HepG2 (cell line): ENCODE results near the gene MRPL28. TPM values are rescaled to one million over a fixed set of nuclear protein-coding genes. Genes with fewer than 3 reads are reported as not detected.

Experiments
- NPAS2 ChIP-seq: sonication (generic); formaldehyde crosslinking; IDR thresholded peaks from 2 replicates; pipeline ENCODE4 v1.8.0; 2022; ENCODE audit warnings: mild to moderate bottlenecking, missing genetic modification reagents, borderline replicate concordance
- TRIM24 ChIP-seq: sonication (generic); formaldehyde crosslinking; IDR thresholded peaks from 2 replicates; pipeline ENCODE4 v1.8.0; 2022; ENCODE audit warnings: mild to moderate bottlenecking, missing genetic modification reagents
- ZNF781 ChIP-seq: sonication (generic); formaldehyde crosslinking; IDR thresholded peaks from 2 replicates; pipeline ENCODE4 v1.5.1; 2020; ENCODE audit warnings: borderline replicate concordance, mild to moderate bottlenecking, missing genetic modification reagents; ENCODE audit errors: not compliant biosample characterization
- polyA plus RNA-seq, 8 experiments: library from polyadenylated mRNA; depleted of rRNA in 3 of 8; stranded (reverse) in 7 of 8; unstranded in 1 of 8; fragments of >200 nt; fragmentation: Illumina TruSeq in 4 of 8; extraction: Trizol in 4 of 8; gene quantifications; 2 replicates each; pipeline versions ENCODE4 v1.2.1 to v1.2.3, GENCODE V29; 2011 to 2016; ENCODE audit warnings: low read depth in 4 of 8, missing spikeins in 1 of 8, mixed read lengths in 1 of 8; ENCODE audit not compliant: insufficient read depth in 1 of 8
- total RNA-seq, 5 experiments: library from RNA; depleted of rRNA; stranded (reverse); fragments of >200 nt; fragmentation: Illumina TruSeq; extraction: Trizol; gene quantifications; 2 replicates each; pipeline ENCODE4 v1.2.3, GENCODE V29; 2016; ENCODE audit warnings: low read depth in 1 of 5
- TF ChIP-seq, protein P1 (sequence below): sonication (generic); formaldehyde crosslinking; IDR thresholded peaks from one replicate; pipeline ENCODE4 v1.5.1; 2020; ENCODE audit warnings: mild to moderate bottlenecking, missing genetic modification reagents; ENCODE audit errors: not compliant biosample characterization
- TF ChIP-seq, protein P2 (sequence below): sonication (generic); IDR thresholded peaks from 2 replicates; pipeline ENCODE4 v1.6.1; 2016; ENCODE audit warnings: low read depth, borderline replicate concordance
- TF ChIP-seq, protein P3 (sequence below): sonication (generic); formaldehyde crosslinking; IDR thresholded peaks from 2 replicates; pipeline ENCODE4 v1.5.1; 2020; ENCODE audit warnings: mild to moderate bottlenecking, missing genetic modification reagents, borderline replicate concordance
- TF ChIP-seq, protein P4 (sequence below): IDR thresholded peaks from 2 replicates; pipeline ENCODE4 v1.4.0; 2020; ENCODE audit warnings: mild to moderate bottlenecking, missing genetic modification reagents

MRPL28 gene
- total and polyA plus RNA-seq, 2 of the 13 experiments (the other 11 are each of a cell fraction or from before 2014, with no cell fraction given), result 114 to 135 TPM

DNA sequence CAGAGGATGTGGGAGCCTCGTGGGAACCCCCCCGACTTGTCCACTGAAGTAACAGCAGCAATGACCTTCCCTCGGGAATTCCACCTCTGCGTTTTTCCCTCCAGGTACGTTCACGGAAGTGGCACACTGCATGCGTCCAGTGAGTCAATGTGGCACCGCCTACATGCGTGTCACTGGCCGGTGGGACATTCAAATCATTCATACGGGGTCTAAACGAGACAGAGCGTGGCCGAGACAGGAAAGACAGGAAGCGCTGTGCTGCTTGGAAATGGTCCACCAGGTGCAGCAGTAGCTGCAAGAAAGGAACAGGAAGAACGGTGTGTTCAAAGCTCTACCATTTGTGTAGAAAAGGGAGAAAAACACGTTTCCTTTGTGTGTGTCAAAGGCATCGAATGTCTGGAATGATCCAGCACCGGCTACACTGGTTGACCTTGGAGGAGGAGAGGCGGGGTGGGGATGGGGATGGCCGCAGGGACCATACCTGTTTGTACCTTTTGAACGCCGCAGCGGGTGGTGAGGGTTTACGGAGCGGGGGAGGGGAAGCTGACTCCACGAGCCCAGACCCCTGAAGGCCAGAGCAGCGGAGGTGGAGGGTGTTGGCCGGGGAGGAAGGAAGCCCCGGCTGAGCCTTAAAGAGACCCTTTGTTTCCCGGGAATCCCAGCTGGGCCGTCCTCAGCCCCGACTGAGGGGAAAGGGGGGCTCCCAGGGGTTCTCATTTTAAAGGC lies 13.2 kb upstream of the MRPL28 start (continued):
- no peak for TF ChIP-seq NPAS2 (CRISPR knock-in tag)
- TF ChIP-seq, protein P1, sequence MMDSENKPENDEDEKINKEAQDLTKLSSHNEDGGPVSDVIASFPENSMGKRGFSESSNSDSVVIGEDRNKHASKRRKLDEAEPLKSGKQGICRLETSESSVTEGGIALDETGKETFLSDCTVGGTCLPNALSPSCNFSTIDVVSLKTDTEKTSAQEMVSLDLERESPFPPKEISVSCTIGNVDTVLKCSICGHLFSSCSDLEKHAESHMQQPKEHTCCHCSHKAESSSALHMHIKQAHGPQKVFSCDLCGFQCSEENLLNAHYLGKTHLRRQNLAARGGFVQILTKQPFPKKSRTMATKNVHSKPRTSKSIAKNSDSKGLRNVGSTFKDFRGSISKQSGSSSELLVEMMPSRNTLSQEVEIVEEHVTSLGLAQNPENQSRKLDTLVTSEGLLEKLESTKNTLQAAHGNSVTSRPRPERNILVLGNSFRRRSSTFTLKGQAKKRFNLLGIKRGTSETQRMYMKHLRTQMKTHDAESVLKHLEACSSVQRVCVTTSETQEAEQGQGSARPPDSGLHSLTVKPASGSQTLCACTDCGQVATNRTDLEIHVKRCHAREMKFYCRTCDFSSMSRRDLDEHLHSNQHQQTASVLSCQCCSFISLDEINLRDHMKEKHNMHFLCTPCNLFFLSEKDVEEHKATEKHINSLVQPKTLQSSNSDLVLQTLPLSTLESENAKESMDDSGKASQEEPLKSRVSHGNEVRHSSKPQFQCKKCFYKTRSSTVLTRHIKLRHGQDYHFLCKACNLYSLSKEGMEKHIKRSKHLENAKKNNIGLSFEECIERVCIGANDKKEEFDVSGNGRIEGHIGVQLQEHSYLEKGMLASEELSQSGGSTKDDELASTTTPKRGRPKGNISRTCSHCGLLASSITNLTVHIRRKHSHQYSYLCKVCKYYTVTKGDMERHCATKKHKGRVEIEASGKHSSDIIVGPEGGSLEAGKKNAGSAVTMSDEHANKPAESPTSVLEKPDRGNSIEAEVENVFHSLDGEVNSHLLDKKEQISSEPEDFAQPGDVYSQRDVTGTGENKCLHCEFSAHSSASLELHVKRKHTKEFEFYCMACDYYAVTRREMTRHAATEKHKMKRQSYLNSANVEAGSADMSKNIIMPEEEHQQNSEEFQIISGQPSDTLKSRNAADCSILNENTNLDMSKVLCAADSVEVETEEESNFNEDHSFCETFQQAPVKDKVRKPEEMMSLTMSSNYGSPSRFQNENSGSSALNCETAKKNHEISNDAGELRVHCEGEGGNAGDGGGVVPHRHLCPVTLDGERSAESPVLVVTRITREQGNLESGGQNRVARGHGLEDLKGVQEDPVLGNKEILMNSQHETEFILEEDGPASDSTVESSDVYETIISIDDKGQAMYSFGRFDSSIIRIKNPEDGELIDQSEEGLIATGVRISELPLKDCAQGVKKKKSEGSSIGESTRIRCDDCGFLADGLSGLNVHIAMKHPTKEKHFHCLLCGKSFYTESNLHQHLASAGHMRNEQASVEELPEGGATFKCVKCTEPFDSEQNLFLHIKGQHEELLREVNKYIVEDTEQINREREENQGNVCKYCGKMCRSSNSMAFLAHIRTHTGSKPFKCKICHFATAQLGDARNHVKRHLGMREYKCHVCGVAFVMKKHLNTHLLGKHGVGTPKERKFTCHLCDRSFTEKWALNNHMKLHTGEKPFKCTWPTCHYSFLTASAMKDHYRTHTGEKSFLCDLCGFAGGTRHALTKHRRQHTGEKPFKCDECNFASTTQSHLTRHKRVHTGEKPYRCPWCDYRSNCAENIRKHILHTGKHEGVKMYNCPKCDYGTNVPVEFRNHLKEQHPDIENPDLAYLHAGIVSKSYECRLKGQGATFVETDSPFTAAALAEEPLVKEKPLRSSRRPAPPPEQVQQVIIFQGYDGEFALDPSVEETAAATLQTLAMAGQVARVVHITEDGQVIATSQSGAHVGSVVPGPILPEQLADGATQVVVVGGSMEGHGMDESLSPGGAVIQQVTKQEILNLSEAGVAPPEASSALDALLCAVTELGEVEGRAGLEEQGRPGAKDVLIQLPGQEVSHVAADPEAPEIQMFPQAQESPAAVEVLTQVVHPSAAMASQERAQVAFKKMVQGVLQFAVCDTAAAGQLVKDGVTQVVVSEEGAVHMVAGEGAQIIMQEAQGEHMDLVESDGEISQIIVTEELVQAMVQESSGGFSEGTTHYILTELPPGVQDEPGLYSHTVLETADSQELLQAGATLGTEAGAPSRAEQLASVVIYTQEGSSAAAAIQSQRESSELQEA (CRISPR knock-in tag), result no peak
- TF ChIP-seq, protein P2, sequence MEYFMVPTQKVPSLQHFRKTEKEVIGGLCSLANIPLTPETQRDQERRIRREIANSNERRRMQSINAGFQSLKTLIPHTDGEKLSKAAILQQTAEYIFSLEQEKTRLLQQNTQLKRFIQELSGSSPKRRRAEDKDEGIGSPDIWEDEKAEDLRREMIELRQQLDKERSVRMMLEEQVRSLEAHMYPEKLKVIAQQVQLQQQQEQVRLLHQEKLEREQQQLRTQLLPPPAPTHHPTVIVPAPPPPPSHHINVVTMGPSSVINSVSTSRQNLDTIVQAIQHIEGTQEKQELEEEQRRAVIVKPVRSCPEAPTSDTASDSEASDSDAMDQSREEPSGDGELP, result no peak
- TF ChIP-seq, protein P3, sequence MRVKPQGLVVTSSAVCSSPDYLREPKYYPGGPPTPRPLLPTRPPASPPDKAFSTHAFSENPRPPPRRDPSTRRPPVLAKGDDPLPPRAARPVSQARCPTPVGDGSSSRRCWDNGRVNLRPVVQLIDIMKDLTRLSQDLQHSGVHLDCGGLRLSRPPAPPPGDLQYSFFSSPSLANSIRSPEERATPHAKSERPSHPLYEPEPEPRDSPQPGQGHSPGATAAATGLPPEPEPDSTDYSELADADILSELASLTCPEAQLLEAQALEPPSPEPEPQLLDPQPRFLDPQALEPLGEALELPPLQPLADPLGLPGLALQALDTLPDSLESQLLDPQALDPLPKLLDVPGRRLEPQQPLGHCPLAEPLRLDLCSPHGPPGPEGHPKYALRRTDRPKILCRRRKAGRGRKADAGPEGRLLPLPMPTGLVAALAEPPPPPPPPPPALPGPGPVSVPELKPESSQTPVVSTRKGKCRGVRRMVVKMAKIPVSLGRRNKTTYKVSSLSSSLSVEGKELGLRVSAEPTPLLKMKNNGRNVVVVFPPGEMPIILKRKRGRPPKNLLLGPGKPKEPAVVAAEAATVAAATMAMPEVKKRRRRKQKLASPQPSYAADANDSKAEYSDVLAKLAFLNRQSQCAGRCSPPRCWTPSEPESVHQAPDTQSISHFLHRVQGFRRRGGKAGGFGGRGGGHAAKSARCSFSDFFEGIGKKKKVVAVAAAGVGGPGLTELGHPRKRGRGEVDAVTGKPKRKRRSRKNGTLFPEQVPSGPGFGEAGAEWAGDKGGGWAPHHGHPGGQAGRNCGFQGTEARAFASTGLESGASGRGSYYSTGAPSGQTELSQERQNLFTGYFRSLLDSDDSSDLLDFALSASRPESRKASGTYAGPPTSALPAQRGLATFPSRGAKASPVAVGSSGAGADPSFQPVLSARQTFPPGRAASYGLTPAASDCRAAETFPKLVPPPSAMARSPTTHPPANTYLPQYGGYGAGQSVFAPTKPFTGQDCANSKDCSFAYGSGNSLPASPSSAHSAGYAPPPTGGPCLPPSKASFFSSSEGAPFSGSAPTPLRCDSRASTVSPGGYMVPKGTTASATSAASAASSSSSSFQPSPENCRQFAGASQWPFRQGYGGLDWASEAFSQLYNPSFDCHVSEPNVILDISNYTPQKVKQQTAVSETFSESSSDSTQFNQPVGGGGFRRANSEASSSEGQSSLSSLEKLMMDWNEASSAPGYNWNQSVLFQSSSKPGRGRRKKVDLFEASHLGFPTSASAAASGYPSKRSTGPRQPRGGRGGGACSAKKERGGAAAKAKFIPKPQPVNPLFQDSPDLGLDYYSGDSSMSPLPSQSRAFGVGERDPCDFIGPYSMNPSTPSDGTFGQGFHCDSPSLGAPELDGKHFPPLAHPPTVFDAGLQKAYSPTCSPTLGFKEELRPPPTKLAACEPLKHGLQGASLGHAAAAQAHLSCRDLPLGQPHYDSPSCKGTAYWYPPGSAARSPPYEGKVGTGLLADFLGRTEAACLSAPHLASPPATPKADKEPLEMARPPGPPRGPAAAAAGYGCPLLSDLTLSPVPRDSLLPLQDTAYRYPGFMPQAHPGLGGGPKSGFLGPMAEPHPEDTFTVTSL (CRISPR knock-in tag), result no peak
- TF ChIP-seq, protein P4, sequence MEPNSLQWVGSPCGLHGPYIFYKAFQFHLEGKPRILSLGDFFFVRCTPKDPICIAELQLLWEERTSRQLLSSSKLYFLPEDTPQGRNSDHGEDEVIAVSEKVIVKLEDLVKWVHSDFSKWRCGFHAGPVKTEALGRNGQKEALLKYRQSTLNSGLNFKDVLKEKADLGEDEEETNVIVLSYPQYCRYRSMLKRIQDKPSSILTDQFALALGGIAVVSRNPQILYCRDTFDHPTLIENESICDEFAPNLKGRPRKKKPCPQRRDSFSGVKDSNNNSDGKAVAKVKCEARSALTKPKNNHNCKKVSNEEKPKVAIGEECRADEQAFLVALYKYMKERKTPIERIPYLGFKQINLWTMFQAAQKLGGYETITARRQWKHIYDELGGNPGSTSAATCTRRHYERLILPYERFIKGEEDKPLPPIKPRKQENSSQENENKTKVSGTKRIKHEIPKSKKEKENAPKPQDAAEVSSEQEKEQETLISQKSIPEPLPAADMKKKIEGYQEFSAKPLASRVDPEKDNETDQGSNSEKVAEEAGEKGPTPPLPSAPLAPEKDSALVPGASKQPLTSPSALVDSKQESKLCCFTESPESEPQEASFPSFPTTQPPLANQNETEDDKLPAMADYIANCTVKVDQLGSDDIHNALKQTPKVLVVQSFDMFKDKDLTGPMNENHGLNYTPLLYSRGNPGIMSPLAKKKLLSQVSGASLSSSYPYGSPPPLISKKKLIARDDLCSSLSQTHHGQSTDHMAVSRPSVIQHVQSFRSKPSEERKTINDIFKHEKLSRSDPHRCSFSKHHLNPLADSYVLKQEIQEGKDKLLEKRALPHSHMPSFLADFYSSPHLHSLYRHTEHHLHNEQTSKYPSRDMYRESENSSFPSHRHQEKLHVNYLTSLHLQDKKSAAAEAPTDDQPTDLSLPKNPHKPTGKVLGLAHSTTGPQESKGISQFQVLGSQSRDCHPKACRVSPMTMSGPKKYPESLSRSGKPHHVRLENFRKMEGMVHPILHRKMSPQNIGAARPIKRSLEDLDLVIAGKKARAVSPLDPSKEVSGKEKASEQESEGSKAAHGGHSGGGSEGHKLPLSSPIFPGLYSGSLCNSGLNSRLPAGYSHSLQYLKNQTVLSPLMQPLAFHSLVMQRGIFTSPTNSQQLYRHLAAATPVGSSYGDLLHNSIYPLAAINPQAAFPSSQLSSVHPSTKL (CRISPR knock-in tag), result 0 out of 2 replicates have a peak, but pooled peaks have one; percentile 24
- TF ChIP-seq ZNF781 (CRISPR knock-in tag), result no peak
- no peak for TF ChIP-seq TRIM24 (CRISPR knock-in tag)
